ENCODE results near the gene TTC27. TPM values are rescaled to one million over a fixed set of nuclear protein-coding genes. Genes with fewer than 3 reads are reported as not detected.

Gene TTC27
- total and polyA plus RNA-seq, 2 experiments from 2014 or later: 8.7 to 10.2 TPM

DNA sequence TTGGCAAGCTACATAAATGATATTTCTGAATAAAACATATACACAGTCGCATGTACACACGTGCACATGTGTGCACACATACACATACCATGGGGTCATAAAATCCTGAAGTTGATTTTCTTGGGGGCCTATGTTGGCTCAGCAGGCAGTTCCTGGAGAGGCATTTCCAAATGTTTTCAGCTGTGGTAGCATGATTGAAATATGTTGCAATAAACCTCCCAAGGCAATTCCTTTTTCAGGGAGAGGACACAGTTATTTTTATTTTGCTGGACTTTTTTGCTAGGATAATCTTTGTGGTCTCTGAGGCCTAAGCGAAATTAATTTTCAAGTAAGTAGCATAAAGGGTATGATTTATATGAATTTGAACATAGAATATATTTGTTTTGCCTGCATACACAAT is 192.2 kb downstream of the TTC27 start:
- Histone ChIP-seq H3K4me3 (no peak overlapping the region), H3K4me1 (ENCODE audit: low read depth) (peaks cover 11% of the 10 kb centered on the region), H3K9me3 (ENCODE audit: low read depth) (no peaks in the 10 kb centered on the region), H3K27me3 (no peaks in the 10 kb centered on the region), H3K36me3 (no peaks in the 10 kb centered on the region), H3K27ac (no peak overlapping the region)
- TF ChIP-seq, protein P1, sequence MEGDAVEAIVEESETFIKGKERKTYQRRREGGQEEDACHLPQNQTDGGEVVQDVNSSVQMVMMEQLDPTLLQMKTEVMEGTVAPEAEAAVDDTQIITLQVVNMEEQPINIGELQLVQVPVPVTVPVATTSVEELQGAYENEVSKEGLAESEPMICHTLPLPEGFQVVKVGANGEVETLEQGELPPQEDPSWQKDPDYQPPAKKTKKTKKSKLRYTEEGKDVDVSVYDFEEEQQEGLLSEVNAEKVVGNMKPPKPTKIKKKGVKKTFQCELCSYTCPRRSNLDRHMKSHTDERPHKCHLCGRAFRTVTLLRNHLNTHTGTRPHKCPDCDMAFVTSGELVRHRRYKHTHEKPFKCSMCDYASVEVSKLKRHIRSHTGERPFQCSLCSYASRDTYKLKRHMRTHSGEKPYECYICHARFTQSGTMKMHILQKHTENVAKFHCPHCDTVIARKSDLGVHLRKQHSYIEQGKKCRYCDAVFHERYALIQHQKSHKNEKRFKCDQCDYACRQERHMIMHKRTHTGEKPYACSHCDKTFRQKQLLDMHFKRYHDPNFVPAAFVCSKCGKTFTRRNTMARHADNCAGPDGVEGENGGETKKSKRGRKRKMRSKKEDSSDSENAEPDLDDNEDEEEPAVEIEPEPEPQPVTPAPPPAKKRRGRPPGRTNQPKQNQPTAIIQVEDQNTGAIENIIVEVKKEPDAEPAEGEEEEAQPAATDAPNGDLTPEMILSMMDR (IDR thresholded peaks at IDR 0.05; ENCODE audit: low read depth, low read length): no peak
- no peak for DNase-seq (ENCODE audit: low read depth in 1 of 2, low spot score in 1 of 2)

DNA sequence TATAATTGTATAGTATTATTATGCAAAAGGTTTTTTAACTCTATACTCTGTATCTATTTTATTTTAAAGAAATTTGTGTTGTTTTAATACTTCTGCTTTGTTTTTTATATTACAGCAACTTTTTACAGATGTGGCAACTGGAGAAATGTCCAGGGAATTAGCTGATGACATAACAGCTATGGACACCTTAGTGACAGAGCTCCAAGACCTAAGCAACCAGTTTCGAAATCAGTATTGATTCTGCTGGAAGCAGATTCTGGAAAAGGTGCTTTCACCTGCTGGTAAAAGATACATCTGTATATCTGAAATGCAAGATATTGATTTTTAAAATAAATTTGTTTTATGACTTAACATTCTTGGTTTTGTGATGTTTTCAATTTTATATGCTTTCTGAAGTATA is 192.9 kb downstream of the TTC27 start:
- H3K36me3 ChIP-seq: no peaks in the 10 kb centered on the region
- peaks cover 17% of the 10 kb centered on the region for H3K4me1 ChIP-seq (ENCODE audit: low read depth)
- H3K4me3 ChIP-seq: no peak overlapping the region
- H3K27ac ChIP-seq: no peak overlapping the region
- H3K9me3 ChIP-seq (ENCODE audit: low read depth): no peaks in the 10 kb centered on the region
- no peaks in the 10 kb centered on the region for H3K27me3 ChIP-seq
- no peak for DNase-seq (ENCODE audit: low read depth in 1 of 2, low spot score in 1 of 2)
- TF ChIP-seq, protein P1 (IDR thresholded peaks at IDR 0.05; ENCODE audit: low read depth, low read length): no peak

DNA sequence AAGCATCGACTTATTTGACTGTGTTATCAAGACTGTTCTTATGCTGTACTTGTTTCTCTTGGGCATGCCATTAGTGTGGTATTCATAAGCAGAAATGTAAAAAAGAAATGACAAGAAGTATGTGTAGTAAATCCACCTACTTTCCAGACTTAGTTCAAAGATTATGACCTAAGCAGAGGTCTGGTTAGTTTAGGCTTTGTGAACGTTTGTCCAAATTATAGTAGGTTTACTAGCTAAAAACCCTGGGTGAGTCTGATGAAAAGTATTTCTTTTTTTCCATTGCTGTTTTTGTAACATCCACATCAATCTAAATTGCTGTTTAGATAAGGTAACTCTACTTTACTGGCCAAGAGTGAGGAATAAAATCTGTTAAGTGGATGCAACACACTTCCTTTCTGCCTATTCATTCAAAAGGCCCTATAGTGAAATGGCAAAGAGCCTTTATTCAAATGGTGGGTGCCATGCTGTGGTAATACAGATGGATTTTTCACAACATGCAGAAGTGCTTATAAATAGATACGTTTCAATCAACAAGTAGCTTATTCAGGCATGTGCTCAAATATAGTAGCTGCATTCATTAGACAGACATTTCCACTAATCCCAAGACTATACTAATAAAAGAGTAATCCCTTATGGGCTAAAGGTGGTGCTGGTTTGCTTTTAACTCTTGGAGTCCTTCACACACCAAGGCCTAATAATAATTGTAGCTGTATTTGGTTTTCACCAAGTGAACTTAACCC is 196.4 kb downstream of the TTC27 start:
- Histone ChIP-seq H3K27me3 (no peaks in the 10 kb centered on the region), H3K36me3 (no peaks in the 10 kb centered on the region), H3K4me3 (no peak overlapping the region), H3K9me3 (ENCODE audit: low read depth) (no peaks in the 10 kb centered on the region), H3K27ac (peak overlapping the region; percentile 41), H3K4me1 (ENCODE audit: low read depth) (peaks cover 22% of the 10 kb centered on the region)
- DNase-seq (ENCODE audit: low read depth in 1 of 2, low spot score in 1 of 2): no peak
- TF ChIP-seq, protein P1 (IDR thresholded peaks at IDR 0.05; ENCODE audit: low read depth, low read length): no peak

DNA sequence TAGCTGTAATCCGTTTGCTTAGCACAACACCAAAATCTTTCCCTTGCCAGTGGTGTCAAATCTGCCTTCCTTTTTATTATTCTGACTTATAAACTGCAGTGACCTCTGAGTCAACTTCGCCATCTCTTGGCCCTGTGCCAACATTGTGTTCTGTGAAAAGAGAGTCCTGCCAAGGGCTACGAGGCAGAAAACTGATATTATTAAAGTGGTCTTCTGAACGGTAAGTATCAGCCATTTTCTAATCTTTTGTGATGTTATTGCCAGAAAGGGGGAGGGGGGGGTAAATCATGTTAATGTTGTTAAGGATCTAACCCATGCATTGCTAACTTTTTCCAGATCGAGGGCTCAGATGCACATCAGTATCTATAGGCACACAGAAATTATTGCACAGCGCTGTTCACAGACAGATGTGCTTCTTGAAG is 197.5 kb downstream of the TTC27 start:
- Histone ChIP-seq H3K27ac (peak overlapping the region; percentile 6), H3K4me3 (no peak overlapping the region), H3K27me3 (no peaks in the 10 kb centered on the region), H3K4me1 (ENCODE audit: low read depth) (peaks cover 22% of the 10 kb centered on the region), H3K9me3 (ENCODE audit: low read depth) (no peaks in the 10 kb centered on the region), H3K36me3 (no peaks in the 10 kb centered on the region)
- DNase-seq (ENCODE audit: low read depth in 1 of 2, low spot score in 1 of 2): peak; percentile 60 to 68
- TF ChIP-seq, protein P1 (IDR thresholded peaks at IDR 0.05; ENCODE audit: low read depth, low read length): no peak

DNA sequence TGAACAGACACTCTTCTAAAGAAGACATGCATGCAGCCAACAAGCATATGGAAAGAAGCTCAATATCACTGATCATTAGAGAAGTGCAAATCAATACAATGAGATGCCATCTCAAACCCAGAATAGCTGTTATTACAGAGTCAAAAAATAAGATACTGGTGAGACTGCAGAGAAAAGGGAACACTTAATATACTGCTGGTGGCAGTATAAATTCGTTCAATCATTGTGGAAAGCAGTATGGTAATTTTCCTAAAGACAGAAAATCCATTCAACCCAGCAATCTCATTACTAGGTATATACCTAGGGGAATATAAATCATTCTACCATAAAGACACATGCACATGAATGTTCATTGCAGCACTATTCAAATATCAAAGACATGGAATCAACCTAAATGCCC is 202.3 kb downstream of the TTC27 start:
- no peak overlapping the region for H3K27ac ChIP-seq
- H3K4me3 ChIP-seq: no peak overlapping the region
- no peaks in the 10 kb centered on the region for H3K9me3 ChIP-seq (ENCODE audit: low read depth)
- TF ChIP-seq, protein P1 (IDR thresholded peaks at IDR 0.05; ENCODE audit: low read depth, low read length): no peak
- H3K4me1 ChIP-seq (ENCODE audit: low read depth): peaks cover 10% of the 10 kb centered on the region
- H3K27me3 ChIP-seq: no peaks in the 10 kb centered on the region
- H3K36me3 ChIP-seq: no peaks in the 10 kb centered on the region
- DNase-seq (ENCODE audit: low read depth in 1 of 2, low spot score in 1 of 2): no peak
